ENCODE measurements around the gene TUT1. TPM values are rescaled to one million over a fixed set of nuclear protein-coding genes. Genes with fewer than 3 reads are reported as not detected.

Gene TUT1
- total RNA-seq, 1 donor from 2014 or later: 17.6 TPM

DNA sequence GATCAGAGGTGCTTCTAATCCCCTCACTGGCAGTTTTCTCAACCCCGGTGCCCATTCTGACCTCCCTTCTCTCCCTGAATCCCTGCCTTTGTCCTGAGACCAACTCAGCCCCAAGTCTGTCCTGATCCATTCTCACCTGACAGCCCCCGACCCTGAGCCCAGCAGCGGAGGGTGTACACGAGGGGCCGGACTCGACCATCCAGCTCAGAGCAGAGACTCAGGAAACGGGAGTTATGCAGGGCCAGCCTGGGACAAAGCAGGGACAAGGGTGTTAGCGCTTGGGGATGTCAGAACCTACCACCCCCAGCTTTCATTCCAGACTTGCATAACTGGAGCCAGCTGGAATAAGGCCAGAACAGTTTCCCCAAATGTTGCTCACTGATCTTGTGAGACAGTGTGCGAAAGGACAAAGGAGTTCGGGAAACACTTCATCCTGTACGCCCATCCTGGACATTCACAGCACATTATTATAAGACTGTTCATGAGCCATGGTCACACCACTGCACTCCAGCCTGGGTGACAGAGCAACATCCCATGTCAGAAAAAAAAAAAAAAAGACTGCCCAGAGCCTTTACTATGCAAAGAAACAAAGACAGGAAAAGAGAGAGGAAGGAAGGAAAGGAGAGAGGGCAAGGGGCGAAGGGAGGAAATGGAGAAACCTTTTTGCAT, 14.1 kb downstream of the TUT1 start:
- intact Hi-C loops (cut with DNase I): no loop called here
- peaks cover 26% of the 10 kb centered on the region for H3K4me1 ChIP-seq
- TF ChIP-seq CTCF (IDR thresholded peaks at IDR 0.05): no peak
- ATAC-seq (peak; percentile 0), DNase-seq (no peak)
- no peaks in the 10 kb centered on the region for H3K9me3 ChIP-seq
- H3K27me3 ChIP-seq: no peaks in the 10 kb centered on the region
- H3K27ac ChIP-seq: peak overlapping the region; percentile 92
- H3K36me3 ChIP-seq: peaks cover 55% of the 10 kb centered on the region
- no peak overlapping the region for H3K4me3 ChIP-seq

GRCh38 chr11:62575837-62576236, 15.5 kb downstream of the TUT1 start:
- Histone ChIP-seq H3K4me1 (peaks cover 32% of the 10 kb centered on the region), H3K36me3 (peaks cover 53% of the 10 kb centered on the region), H3K4me3 (no peak overlapping the region)

GRCh38 chr11:62575156-62575555, 16.2 kb downstream of the TUT1 start:
- DNase-seq: peak; percentile 66
- H3K27ac ChIP-seq: peak overlapping the region; percentile 92
- no peak for ATAC-seq
- intact Hi-C loops (cut with DNase I): no loop called here
- H3K4me3 ChIP-seq: peak overlapping the region; percentile 90
- TF ChIP-seq CTCF (IDR thresholded peaks at IDR 0.05): no peak
- no peaks in the 10 kb centered on the region for H3K27me3 ChIP-seq
- no peaks in the 10 kb centered on the region for H3K9me3 ChIP-seq
- H3K36me3 ChIP-seq: peaks cover 57% of the 10 kb centered on the region
- peaks cover 32% of the 10 kb centered on the region for H3K4me1 ChIP-seq

More at GRCh38 chr11:62575837-62576236, 15.5 kb downstream of the TUT1 start:
- H3K27me3 ChIP-seq: no peaks in the 10 kb centered on the region
- no peak for ATAC-seq
- no peak for TF ChIP-seq CTCF (IDR thresholded peaks at IDR 0.05)
- intact Hi-C loops (cut with DNase I): no loop called here
- no peak for DNase-seq
- H3K9me3 ChIP-seq: no peaks in the 10 kb centered on the region
- H3K27ac ChIP-seq: peak overlapping the region; percentile 92

GRCh38 chr11:62574363-62575071, 16.8 kb downstream of the TUT1 start:
- H3K27me3 ChIP-seq: no peaks in the 10 kb centered on the region
- no peaks in the 10 kb centered on the region for H3K9me3 ChIP-seq
- H3K27ac ChIP-seq: peak overlapping the region; percentile 92
- intact Hi-C loops (cut with DNase I): no loop called here
- ATAC-seq (peak; percentile 7), DNase-seq (peak; percentile 74)
- no peak for TF ChIP-seq CTCF (IDR thresholded peaks at IDR 0.05)
- peak overlapping the region; percentile 90 for H3K4me3 ChIP-seq
- peaks cover 32% of the 10 kb centered on the region for H3K4me1 ChIP-seq
- peaks cover 59% of the 10 kb centered on the region for H3K36me3 ChIP-seq

- DNase-seq (peak; percentile 98), ATAC-seq (peak; percentile 97)
- H3K27me3 ChIP-seq: no peaks in the 10 kb centered on the region
- H3K4me3 ChIP-seq: peak within 1 kb of the TSS; percentile 90
- H3K36me3 ChIP-seq: peaks cover 61% of the 10 kb centered on the region
- peak within 1 kb of the TSS; percentile 92 for H3K27ac ChIP-seq
- no peak for TF ChIP-seq CTCF (IDR thresholded peaks at IDR 0.05)
- no peaks in the 10 kb centered on the region for H3K9me3 ChIP-seq
- intact Hi-C loops (cut with DNase I): no loop called here
- H3K4me1 ChIP-seq: peaks cover 32% of the 10 kb centered on the region
These were observed 17.5 kb downstream of the TUT1 start, which contains the start of gene EEF1G for GRCh38 chr11:62573592-62574362. TSS of gene EEF1G (minus strand) at chr11:62573891. CDS start at chr11:62573842, 49 bp downstream.
